IMR-90 (cell line): ENCODE measurements around the gene LAMA2. TPM values are rescaled to one million over a fixed set of nuclear protein-coding genes. Genes with fewer than 3 reads are reported as not detected.

Source experiments
- ATAC-seq: fragments of 200-7000 bp; cut with Tn5 transposase; 2 replicates; pipeline ENCODE4 v1.9.1; 2020; ENCODE audit warnings: low read depth, mild to moderate bottlenecking, moderate library complexity
- BruUV-seq: library from RNA; stranded (reverse); fragments of 400-500 nt; replicated peaks from 2 replicates; lab custom pipeline; 2021; lab: Mats Ljungman, UMichigan
- CTCF ChIA-PET: fragments of 300-600 bp; formaldehyde crosslinking; extraction: SDS; loops from one replicate; lab custom pipeline; 2021; ENCODE audit warnings: antibody characterized with exemption; lab: Yijun Ruan, JAX
- POLR2A ChIA-PET: fragments of 300-600 bp; sonication (Branson Sonifier 250); formaldehyde crosslinking; loops from one replicate; lab custom pipeline; 2022; ENCODE audit warnings: antibody characterized with exemption; ENCODE audit not compliant: unreplicated experiment; lab: Charles Lee
- DNase-seq: peaks from one replicate; pipeline ENCODE4 v3.0.0; 2013
- H2AFZ ChIP-seq: replicated peaks from 2 replicates; pipeline ENCODE3; 2013; ENCODE audit warnings: low read length, mild to moderate bottlenecking; ENCODE audit not compliant: poor library complexity
- H2AK5ac ChIP-seq: 2 replicates; pipeline ENCODE4 v1.6.1; 2013; ENCODE audit warnings: low read depth, low read length, inconsistent platforms
- H2AK9ac ChIP-seq: replicated peaks from 2 replicates; pipeline ENCODE3; 2013; ENCODE audit warnings: mild to moderate bottlenecking, low read depth, low read length, moderate library complexity; ENCODE audit not compliant: poor library complexity
- H2BK120ac ChIP-seq: 2 replicates; pipeline ENCODE4 v1.6.1; 2013; ENCODE audit warnings: low read depth, low read length, inconsistent platforms
- H2BK15ac ChIP-seq: 3 replicates; pipeline ENCODE4 v1.6.1; 2013; ENCODE audit warnings: low read depth, low read length, inconsistent platforms
- H2BK20ac ChIP-seq: 2 replicates; pipeline ENCODE4 v1.6.1; 2013; ENCODE audit warnings: low read depth, mild to moderate bottlenecking, inconsistent platforms, low read length, moderate library complexity
- H2BK5ac ChIP-seq: 2 replicates; pipeline ENCODE4 v1.6.1; 2013; ENCODE audit warnings: mild to moderate bottlenecking, low read depth, low read length, inconsistent platforms; ENCODE audit not compliant: poor library complexity, severe bottlenecking
- H3K14ac ChIP-seq: replicated peaks from 2 replicates; pipeline ENCODE4 v1.6.1; 2013; ENCODE audit warnings: low read depth, low read length, inconsistent platforms
- H3K18ac ChIP-seq: 2 replicates; pipeline ENCODE4 v1.6.1; 2013; ENCODE audit warnings: low read depth, low read length, control low read depth
- H3K23ac ChIP-seq: 2 replicates; pipeline ENCODE4 v1.6.1; 2013; ENCODE audit warnings: low read depth, low read length, inconsistent platforms
- H3K27ac ChIP-seq: 2 replicates; pipeline ENCODE4 v1.5.1; 2013; ENCODE audit warnings: mild to moderate bottlenecking, control low read depth, low read length; ENCODE audit not compliant: insufficient read depth
- H3K27me3 ChIP-seq: 2 replicates; pipeline ENCODE4 v1.6.1; 2013; ENCODE audit warnings: low read length; ENCODE audit not compliant: control insufficient read depth, insufficient read depth
- H3K36me3 ChIP-seq: 2 replicates; pipeline ENCODE4 v1.6.1; 2013; ENCODE audit warnings: low read length, mixed read lengths; ENCODE audit not compliant: control insufficient read depth, insufficient read depth
- H3K4ac ChIP-seq: 2 replicates; pipeline ENCODE4 v1.6.1; 2013; ENCODE audit warnings: low read depth, low read length, inconsistent platforms
- H3K4me1 ChIP-seq: 2 replicates; pipeline ENCODE4 v1.6.1; 2013; ENCODE audit warnings: low read length, mixed read lengths; ENCODE audit not compliant: control insufficient read depth, insufficient read depth
- H3K4me2 ChIP-seq: 2 replicates; pipeline ENCODE4 v1.6.1; 2013; ENCODE audit warnings: low read depth, mild to moderate bottlenecking, control low read depth, low read length, moderate library complexity
- H3K4me3 ChIP-seq: 2 replicates; pipeline ENCODE4 v1.5.1; 2013; ENCODE audit warnings: low read depth, mild to moderate bottlenecking, control low read depth, low read length, moderate library complexity; ENCODE audit not compliant: insufficient read depth
- H3K56ac ChIP-seq: 2 replicates; pipeline ENCODE4 v1.6.1; 2013; ENCODE audit warnings: low read length, inconsistent platforms; ENCODE audit not compliant: insufficient read depth; ENCODE audit errors: extremely low read depth
- H3K79me1 ChIP-seq, 2 experiments: 2 replicates each; pipeline ENCODE4 v1.6.1; 2013; ENCODE audit warnings: low read length in 2 of 2, inconsistent platforms in 1 of 2, low read depth in 1 of 2
- H3K9ac ChIP-seq: 2 replicates; pipeline ENCODE4 v1.6.1; 2013; ENCODE audit warnings: low read depth, low read length, control low read depth
- H3K9me1 ChIP-seq: 2 replicates; pipeline ENCODE4 v1.6.1; 2013; ENCODE audit warnings: low read length, inconsistent platforms; ENCODE audit not compliant: insufficient read depth
- H3K9me3 ChIP-seq: 2 replicates; pipeline ENCODE4 v1.6.1; 2013; ENCODE audit warnings: low read length; ENCODE audit not compliant: control insufficient read depth, insufficient read depth
- H4K20me1 ChIP-seq: 2 replicates; pipeline ENCODE4 v1.6.1; 2013; ENCODE audit warnings: low read length, inconsistent platforms; ENCODE audit not compliant: insufficient read depth
- H4K5ac ChIP-seq: 2 replicates; pipeline ENCODE4 v1.6.1; 2013; ENCODE audit warnings: mild to moderate bottlenecking, low read depth, low read length, control low read depth
- H4K8ac ChIP-seq, 2 experiments: 2 replicates each; pipeline ENCODE4 v1.6.1; 2013; ENCODE audit warnings: low read depth in 2 of 2, low read length in 2 of 2, control low read depth in 1 of 2, inconsistent platforms in 1 of 2
- H4K91ac ChIP-seq: 2 replicates; pipeline ENCODE4 v1.6.1; 2013; ENCODE audit warnings: low read depth, low read length, inconsistent platforms; ENCODE audit not compliant: insufficient read depth
- CEBPB ChIP-seq: IDR thresholded peaks from 2 replicates; pipeline ENCODE4 v1.6.1; 2012; ENCODE audit warnings: low read depth, low read length, improper control_type of control experiment
- CHD1 ChIP-seq: IDR thresholded peaks from 2 replicates; pipeline ENCODE4 v1.6.1; 2012; ENCODE audit warnings: low read depth, low read length, improper control_type of control experiment
- MAFK ChIP-seq: IDR thresholded peaks from 2 replicates; pipeline ENCODE4 v1.6.1; 2012; ENCODE audit warnings: low read depth, low read length, improper control_type of control experiment
- MAZ ChIP-seq: IDR thresholded peaks from 2 replicates; pipeline ENCODE4 v1.6.1; 2012; ENCODE audit warnings: low read depth, mild to moderate bottlenecking, low read length, improper control_type of control experiment, moderate library complexity, borderline replicate concordance
- MXI1 ChIP-seq: IDR thresholded peaks from 2 replicates; pipeline ENCODE4 v1.6.1; 2012; ENCODE audit warnings: low read depth, mild to moderate bottlenecking, low read length, moderate library complexity, borderline replicate concordance
- NFE2L2 ChIP-seq: fragments of 150-350 bp; IDR thresholded peaks from 2 replicates; pipeline ENCODE4 v1.6.1; 2016; ENCODE audit warnings: low read depth, mild to moderate bottlenecking, low read length
- POLR2A ChIP-seq: IDR thresholded peaks from 2 replicates; pipeline ENCODE4 v1.6.1; 2012; ENCODE audit warnings: mild to moderate bottlenecking, low read depth, low read length
- RAD21 ChIP-seq: IDR thresholded peaks from 2 replicates; pipeline ENCODE4 v1.6.1; 2012; ENCODE audit warnings: low read length, improper control_type of control experiment
- RFX5 ChIP-seq: IDR thresholded peaks from 2 replicates; pipeline ENCODE4 v1.8.0; 2012; ENCODE audit warnings: low read depth, mild to moderate bottlenecking, low read length, moderate library complexity
- SMC3 ChIP-seq: fragments of 150-350 bp; IDR thresholded peaks from 2 replicates; pipeline ENCODE4 v1.6.1; 2016; ENCODE audit warnings: low read depth, mild to moderate bottlenecking, antibody characterized with exemption, low read length, moderate library complexity
- USF2 ChIP-seq: fragments of 150-350 bp; IDR thresholded peaks from 2 replicates; pipeline ENCODE4 v1.6.1; 2017; ENCODE audit warnings: mild to moderate bottlenecking, antibody characterized with exemption, low read length, low read depth
- WGBS, 2 experiments: methylation state at CpG; one replicate each; pipeline versions ENCODE4 v1.1.5 to v1.1.7; 2013; ENCODE audit warnings: missing lambda C conversion rate in 2 of 2; ENCODE audit not compliant: insufficient read length in 1 of 2; ENCODE audit errors: extremely low coverage in 2 of 2; 5-methylcytosine and 5-hydroxymethylcytosine counted together
- dilution Hi-C: fragments of 300-500 bp; cut with HindIII; formaldehyde crosslinking; loops from one replicate; pipeline ENCODE4 v1.14.3; 2018; ENCODE audit warnings: low sequenced_read_pairs; ENCODE audit not compliant: unreplicated experiment
- in situ Hi-C: fragments of 300-500 bp; cut with MboI; formaldehyde crosslinking; loops from 3 replicates; pipeline ENCODE4 v1.14.3; 2019; ENCODE audit warnings: low sequenced_read_pairs, inconsistent platforms, mixed read lengths
- intact Hi-C: fragments of 100-400 bp; cut with micrococcal nuclease; formaldehyde crosslinking; loops from 2 replicates; pipeline ENCODE4 v1.10.0; 2022
- polyA plus RNA-seq, 3 experiments: library from polyadenylated mRNA; depleted of rRNA; stranded (reverse); fragments of >200 nt; gene quantifications; 2 replicates each; pipeline ENCODE4 v1.2.3, GENCODE V29; 2012; ENCODE audit warnings: low replicate concordance in 1 of 3
- total RNA-seq: library from RNA; depleted of rRNA; stranded (reverse); fragments of >200 nt; gene quantifications from 2 replicates; pipeline ENCODE4 v1.2.3, GENCODE V29; 2012
- TF ChIP-seq, protein P1 (sequence below): conservative IDR thresholded peaks from 2 replicates; pipeline ENCODE4 v1.5.1; 2012; ENCODE audit warnings: mild to moderate bottlenecking, low read depth, low read length, improper control_type of control experiment
- TF ChIP-seq, protein P2 (sequence below): fragments of 150-350 bp; IDR thresholded peaks from 2 replicates; pipeline ENCODE4 v1.6.1; 2016; ENCODE audit warnings: low read depth, mild to moderate bottlenecking, low read length, moderate library complexity, borderline replicate concordance

The LAMA2 gene
- total and polyA plus RNA-seq, 2 of the 4 experiments (the other 2 are of a cell fraction), result 9.9 to 13.3 TPM

DNA sequence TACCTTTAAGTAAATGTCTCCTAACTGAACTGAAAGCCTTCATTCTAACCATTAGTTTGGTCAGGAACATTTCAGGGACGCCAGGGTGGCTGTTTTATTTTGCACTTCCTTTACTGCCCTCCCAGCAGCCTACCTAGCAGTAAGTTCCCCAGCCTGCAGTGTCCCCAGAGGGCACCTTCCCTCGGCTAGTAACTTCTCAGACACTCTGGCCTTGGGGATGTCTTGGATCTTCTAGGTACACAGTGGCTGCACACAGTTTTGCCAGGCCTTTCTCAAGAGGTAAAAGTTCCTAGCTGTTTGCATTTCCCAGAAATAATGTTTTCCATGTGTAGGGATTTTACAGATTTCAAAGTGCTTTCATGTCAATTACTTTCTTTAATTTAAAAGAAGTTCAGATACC is 378 bp upstream of the LAMA2 start:
- ATAC-seq, result peak; percentile 24
- Histone ChIP-seq H3K27ac (peak overlapping the region; percentile 68; the same call in 1 of the 2 replicates), H2AK9ac (no peak overlapping the region)

More for the DNA sequence above, 378 bp upstream of the LAMA2 start:
- Histone ChIP-seq H4K5ac (peak overlapping the region; percentile 62), H3K27me3 (no peaks in the 10 kb centered on the region), H3K9ac (peak overlapping the region; percentile 65), H3K9me1 (no peaks in the 10 kb centered on the region; the same call in 1 of the 2 replicates), H2AFZ (peak overlapping the region; percentile 97), H3K18ac (peak overlapping the region; percentile 58; the same call in 1 of the 2 replicates), H3K4me1 (peaks cover 2% of the 10 kb centered on the region), H4K91ac (no peak overlapping the region), H3K56ac (no peak overlapping the region; the same call in 1 of the 2 replicates), H3K4me3 (peak overlapping the region; percentile 51; the same call in 1 of the 2 replicates), H2BK120ac (0 out of 2 replicates have a peak overlapping the region, but pooled peaks have one; percentile 84), H2BK20ac (no peak overlapping the region), H3K14ac (no peak overlapping the region), H2BK5ac (no peak overlapping the region), H3K36me3 (no peaks in the 10 kb centered on the region), H2BK15ac (no peak overlapping the region), H3K79me1 (no peaks in the 10 kb centered on the region), H4K20me1 (no peaks in the 10 kb centered on the region), H3K23ac (no peak overlapping the region), H3K4me2 (peak overlapping the region; percentile 55), H2AK5ac (no peak overlapping the region), H4K8ac (peak overlapping the region; percentile 79 to 82), H3K9me3 (no peaks in the 10 kb centered on the region), H3K4ac (no peak overlapping the region)
- no TSS peak for BruUV-seq
- ChIA-PET CTCF (no interaction called here), POLR2A (no interaction called here)
- TF ChIP-seq CEBPB (no peak), USF2 (no peak), NFE2L2 (no peak), RFX5 (no peak), SMC3 (no peak), RAD21 (no peak), CHD1 (no peak), MAFK (no peak), POLR2A (no peak), MAZ (no peak), MXI1 (no peak)
- TF ChIP-seq, protein P1, sequence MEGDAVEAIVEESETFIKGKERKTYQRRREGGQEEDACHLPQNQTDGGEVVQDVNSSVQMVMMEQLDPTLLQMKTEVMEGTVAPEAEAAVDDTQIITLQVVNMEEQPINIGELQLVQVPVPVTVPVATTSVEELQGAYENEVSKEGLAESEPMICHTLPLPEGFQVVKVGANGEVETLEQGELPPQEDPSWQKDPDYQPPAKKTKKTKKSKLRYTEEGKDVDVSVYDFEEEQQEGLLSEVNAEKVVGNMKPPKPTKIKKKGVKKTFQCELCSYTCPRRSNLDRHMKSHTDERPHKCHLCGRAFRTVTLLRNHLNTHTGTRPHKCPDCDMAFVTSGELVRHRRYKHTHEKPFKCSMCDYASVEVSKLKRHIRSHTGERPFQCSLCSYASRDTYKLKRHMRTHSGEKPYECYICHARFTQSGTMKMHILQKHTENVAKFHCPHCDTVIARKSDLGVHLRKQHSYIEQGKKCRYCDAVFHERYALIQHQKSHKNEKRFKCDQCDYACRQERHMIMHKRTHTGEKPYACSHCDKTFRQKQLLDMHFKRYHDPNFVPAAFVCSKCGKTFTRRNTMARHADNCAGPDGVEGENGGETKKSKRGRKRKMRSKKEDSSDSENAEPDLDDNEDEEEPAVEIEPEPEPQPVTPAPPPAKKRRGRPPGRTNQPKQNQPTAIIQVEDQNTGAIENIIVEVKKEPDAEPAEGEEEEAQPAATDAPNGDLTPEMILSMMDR, result no peak
- TF ChIP-seq, protein P2, sequence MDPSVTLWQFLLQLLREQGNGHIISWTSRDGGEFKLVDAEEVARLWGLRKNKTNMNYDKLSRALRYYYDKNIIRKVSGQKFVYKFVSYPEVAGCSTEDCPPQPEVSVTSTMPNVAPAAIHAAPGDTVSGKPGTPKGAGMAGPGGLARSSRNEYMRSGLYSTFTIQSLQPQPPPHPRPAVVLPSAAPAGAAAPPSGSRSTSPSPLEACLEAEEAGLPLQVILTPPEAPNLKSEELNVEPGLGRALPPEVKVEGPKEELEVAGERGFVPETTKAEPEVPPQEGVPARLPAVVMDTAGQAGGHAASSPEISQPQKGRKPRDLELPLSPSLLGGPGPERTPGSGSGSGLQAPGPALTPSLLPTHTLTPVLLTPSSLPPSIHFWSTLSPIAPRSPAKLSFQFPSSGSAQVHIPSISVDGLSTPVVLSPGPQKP, result no peak
- in situ Hi-C loops (no loop called here), intact Hi-C loops (loop anchor here (2.0 to 10.0 kb wide), 2 partner anchors 358 to 370 kb away; partner anchors contain the start of gene PTPRK), dilution Hi-C loops (no loop called here)
- no CpG with 5 or more reads among the region's 2 CpGs for WGBS, 2 experiments
- DNase-seq, result peak; percentile 2
